HepG2 (cell line): ENCODE results near the gene LGALS9.

ENCODE experiments used
- CTCF ChIP-seq: sonication (generic); formaldehyde crosslinking; IDR thresholded peaks from 2 replicates; pipeline ENCODE4 v1.5.0; 2020; ENCODE audit warnings: mild to moderate bottlenecking, missing genetic modification reagents, moderate library complexity
- MXI1 ChIP-seq: IDR thresholded peaks from 3 replicates; pipeline ENCODE4 v1.6.1; 2012; ENCODE audit warnings: low read depth, low read length, inconsistent platforms, borderline replicate concordance
- TFE3 ChIP-seq: IDR thresholded peaks from 2 replicates; pipeline ENCODE4 v1.6.1; 2016

- TF ChIP-seq CTCF (CRISPR knock-in tag) (no peak), TFE3 (no peak), MXI1 (no peak)
Measured at GRCh38 chr17:27593857-27594255, 37.1 kb upstream of the LGALS9 start.
